ENCODE results near the gene CST7.
"Not testable (repeated sequence)": the region's sequence is repeated elsewhere in the genome, so short reads cannot be mapped to it uniquely, and the experiment has no call there.

Gene CST7

DNA sequence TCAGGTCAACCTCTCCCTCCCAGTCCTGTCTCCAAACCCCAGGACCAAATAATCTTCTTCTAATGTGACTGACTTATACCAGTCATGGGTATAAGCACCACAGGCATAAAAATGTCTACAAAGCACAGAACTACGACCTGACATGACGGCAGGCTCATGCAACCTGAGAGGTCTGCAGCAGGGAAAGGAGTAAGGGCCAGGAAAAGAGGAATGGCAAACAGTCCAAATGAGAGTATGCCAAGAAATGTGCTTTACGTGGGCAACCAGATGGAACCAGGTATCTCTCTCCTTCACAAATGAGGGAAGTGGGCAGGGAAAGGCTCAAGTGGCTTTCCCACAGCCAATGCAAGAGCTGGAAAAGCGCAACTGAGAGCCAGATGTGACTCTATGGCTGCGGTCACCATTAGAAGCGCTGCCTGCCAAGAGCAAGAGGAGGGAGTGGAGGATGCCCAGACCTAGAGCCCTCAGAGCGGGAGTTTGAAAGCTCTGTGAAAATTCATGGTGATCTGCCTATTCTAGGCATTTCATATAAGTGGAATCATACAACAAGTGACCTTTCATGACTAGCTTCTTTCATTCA is 37.5 kb downstream of the CST7 start:
- DNase-seq (ENCODE audit: low read depth) = no peak

DNA sequence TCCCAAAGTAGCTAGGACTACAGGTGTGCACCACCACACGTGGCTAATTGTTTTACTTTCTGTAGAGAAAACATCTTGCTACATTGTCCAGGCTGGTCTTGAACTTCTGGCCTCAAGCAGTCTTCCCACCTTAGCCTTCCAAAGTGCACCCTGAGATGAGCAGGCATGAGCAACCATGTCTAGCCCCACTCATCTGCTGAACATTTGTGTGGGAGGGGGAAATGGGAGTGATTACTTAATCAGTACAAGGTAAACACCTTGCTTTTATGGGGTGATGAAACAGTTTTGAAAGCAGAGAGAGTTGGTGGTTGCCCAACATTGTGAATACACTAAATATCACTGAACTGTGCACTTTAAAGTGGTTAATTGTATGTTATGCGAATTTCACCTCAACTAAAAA is 38.2 kb downstream of the CST7 start:
- peak; percentile 19 for DNase-seq (ENCODE audit: low read depth)

- DNase-seq (ENCODE audit: low read depth) = no peak
These were observed 39.1 kb downstream of the CST7 start for GRCh38 chr20:24987873-24988835.

DNA sequence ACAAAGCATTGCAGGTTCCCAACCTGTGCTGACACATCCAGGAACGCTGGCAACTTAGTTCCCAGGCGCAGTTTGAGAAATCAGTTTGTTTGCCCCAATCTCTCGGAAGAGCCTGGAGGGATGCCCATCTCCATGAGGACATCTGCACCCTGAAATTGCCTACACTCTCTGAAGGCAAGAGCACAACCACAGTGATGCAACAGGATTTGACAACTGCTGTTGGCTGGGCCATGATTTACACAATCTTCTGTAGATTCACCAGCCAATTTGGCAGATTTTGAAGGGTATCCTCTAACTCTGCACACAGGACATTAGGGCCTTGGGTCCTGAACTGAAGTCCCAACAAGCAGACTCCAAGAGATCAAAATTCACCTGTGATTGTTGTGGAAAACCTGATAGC is 40.1 kb downstream of the CST7 start:
- DNase-seq (ENCODE audit: low read depth) = no peak

DNA sequence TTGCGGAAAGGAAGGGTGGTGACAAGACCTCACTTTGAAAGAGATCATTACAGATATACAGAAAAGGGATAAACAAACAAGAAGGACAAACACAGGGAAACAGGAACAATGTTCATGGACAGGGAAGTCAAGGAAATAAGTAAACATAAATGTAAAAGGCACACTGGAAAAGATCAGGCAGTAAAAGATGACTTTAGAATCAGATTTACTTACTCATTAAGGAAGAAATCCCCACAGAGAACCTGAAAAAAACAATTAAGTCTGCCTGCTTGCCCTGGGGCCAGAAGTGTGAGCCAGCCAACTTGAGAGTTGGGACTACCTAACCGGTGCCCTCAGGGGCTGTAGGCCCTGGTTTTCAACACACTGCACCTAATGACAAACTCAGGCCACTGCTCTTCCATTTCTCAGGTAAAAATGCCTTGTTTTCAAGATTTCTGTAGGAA is 41.8 kb downstream of the CST7 start:
- DNase-seq (ENCODE audit: low read depth) = no peak

GRCh38 chr20:24991897-24992486 is 42.9 kb downstream of the CST7 start:
- DNase-seq (ENCODE audit: low read depth) = no peak

DNA sequence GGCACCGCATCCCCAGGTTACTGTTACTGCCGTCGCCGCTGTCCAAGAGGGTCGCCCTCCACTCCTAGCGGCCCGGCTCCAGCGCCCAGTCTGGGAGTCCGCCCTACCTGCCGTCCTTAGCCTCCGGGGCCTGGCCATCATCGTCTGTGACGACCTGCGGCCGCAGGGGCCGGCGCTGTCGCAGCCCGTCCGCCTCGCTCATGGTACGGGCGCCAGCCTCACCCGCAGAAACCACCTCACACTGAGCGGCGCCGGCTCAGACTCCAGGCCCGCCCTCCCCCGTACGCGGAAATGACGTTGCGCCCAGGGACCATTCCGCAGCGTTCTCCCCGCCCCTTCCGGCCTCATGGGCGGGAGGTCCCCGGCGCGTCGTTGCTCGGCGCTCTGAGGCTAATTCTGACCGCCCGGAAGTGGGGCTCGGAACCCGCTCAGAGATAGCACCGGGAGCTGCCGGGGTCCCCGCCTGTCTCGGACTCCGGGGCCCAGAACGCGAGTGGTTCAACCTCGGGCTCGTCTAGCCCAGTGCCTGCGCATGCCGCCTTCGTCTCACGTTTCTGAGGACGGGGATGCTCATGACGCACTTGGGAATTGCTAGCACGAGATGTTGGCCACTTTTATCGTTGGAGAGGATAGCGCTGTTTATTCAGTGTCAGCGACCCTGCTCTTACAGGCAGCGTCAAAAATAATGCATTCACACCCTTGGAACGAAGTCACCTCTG is 43.6 kb downstream of the CST7 start, which contains the start of gene APMAP:
TSS of gene APMAP (minus strand) at position 265 of the 719 bp plus-strand sequence. CDS start at position 202, 63 bp downstream.
- peak; percentile 95 for DNase-seq (ENCODE audit: low read depth)

DNA sequence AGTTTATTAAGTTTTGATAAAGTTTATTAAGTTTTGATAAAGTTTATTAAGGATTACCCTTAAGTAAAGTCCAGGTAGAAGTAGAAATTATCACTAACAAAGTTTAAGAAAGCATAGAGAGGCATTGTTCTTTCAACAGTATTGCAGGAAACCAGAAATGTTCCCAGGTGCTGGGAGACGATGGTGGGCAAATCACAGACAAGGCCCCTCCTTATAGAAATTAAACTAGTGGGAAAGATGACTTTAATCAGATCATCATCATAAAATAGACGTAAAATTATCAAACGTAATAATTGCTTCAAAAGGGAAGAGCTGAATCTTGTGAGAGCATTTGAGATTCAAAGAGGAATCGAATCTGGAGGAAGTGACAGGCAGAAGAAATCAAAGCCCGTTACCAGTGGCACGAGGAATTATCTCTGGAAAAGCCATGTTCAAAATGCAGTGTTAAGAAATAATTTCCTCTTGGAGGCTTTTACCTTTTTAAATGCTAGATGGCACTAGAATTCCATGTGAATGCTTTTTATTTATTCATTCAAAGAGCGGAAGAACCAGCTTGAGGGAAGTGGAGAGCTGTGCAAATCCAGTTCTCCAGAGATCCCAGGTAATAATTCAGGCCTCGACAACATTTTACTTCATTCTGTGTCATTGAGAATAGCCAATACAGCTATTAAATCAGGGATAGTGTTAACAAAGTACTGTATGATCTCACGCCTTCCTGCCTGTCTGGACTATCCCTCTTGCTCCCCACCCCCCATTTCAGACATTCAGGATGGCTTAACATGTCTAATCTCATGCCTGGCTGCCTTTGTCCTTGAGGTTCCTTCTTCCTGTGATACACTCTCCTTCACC is 44.5 kb downstream of the CST7 start:
- no peak for DNase-seq (ENCODE audit: low read depth)

DNA sequence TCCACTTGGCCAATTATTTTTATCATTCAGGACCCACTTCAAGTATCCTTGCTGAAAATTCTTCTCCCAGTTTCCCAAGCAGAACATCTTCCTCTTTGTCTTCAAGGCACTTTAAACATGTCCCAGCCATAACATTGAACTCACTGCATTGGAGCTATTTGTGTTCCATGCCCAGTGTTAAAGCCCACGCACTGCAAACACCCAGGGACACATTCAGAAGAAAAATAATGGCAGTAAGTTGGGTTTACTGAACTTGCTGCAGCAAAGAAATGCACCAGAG is 45.1 kb downstream of the CST7 start:
- DNase-seq (ENCODE audit: low read depth) = no peak

DNA sequence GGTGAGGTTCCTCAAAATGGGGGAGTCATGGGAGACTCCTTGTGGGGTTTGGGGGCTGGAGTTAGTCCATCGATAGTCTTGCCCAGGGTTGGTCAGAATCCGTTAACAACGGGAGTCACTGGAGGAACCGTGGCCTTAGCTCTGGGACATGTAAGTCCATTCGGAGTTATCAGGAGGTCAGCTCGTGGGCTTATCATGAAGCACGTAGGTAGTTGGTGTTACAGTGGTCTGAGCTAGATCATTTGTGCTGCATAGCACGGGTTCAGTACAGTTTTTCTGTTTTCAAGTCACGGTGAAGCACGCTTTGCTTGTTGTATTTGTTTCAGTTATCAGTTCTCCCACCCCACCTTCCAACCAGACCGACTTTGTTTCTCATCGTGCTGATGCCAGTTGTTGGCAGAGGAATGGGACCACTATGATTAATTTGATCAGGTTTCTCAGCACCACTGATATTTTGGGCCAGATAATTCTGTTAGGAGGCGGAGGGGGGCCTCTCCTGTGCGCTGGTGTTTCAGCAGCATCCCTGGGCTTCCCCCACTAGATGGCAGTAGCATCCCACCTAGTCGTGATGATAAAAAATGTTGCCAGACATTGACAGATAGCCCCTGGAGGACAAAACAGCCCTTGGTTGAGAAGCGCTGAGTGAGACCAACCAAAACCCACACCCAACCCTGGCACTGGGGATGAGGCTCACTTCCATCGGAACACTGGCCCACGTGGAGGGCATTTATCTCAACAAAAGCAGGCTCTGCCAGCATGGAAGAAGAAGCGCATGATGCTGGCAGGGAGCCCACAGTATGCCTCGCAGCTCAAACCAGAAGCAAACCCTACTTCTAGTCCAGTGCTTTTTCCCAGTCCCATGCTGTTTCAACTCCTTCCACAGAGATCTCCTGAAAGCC is 45.6 kb downstream of the CST7 start:
- DNase-seq (ENCODE audit: low read depth) = peak; percentile 72

- no peak for DNase-seq (ENCODE audit: low read depth)
These were observed 46.8 kb downstream of the CST7 start for GRCh38 chr20:24995741-24996448.

DNA sequence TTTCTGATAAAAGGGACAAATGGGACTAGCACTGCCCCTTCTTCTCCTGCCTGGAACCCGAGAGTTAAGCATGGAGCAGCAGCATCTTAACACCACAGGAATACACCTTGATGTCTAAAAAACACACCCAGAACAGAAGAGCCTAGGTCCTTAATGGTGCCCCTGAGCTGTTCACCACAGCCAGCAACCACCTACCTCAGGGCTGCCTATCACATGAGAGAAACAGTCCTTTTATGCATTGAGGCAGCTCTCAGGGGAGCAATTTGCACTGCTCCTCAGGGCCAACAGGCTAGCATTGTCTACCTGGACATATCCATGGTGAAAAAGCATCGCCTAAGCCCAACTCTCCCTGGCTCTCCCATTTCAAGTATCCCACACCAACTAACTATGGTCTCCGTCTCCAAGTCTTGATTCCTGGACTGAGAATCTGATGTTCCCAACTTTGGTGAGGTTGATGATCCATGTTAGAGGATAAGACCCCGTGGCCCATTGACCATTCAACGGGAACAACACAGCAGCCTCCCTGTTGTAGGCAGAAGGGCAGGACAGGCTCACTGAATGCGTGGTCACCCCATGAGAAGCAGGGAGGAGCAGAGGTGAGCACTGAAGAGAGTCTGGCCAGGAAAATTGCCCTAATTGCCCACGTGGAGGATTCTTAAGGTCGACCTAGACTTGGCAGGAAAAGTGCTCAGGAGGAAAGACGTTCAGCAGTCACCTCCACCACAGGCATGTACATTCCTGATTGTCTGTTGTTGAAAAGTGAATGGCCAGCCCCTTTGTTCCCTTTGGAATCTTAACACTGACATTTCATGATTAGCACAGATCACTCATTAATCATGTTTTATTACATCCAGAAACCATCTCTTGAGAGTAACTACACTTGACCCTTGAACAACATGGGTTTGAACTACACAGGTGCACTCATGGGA is 47.6 kb downstream of the CST7 start:
- no peak for DNase-seq (ENCODE audit: low read depth)

DNA sequence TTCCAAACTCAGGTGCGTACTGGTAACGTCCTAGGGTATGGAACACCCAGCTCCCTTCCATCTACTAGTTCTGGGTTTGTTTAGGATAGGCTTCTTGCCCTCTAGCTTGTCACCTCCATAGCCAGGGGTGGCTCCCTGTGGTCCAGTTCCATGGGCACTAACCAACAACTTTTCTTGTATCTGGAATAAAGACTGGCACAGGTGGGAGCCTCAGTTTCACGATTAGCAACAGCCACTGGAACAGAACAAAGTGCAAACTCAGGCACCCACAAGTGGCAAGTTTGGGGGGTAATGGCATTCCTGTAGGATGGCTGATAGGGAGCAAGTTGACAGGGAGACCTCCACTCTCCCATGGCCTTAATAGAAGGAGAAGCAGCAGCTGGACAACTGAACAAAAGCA is 49.1 kb downstream of the CST7 start:
- DNase-seq (ENCODE audit: low read depth) = no peak

GRCh38 chr20:24998631-24999445 is 49.8 kb downstream of the CST7 start:
- no peak for DNase-seq (ENCODE audit: low read depth)

DNA sequence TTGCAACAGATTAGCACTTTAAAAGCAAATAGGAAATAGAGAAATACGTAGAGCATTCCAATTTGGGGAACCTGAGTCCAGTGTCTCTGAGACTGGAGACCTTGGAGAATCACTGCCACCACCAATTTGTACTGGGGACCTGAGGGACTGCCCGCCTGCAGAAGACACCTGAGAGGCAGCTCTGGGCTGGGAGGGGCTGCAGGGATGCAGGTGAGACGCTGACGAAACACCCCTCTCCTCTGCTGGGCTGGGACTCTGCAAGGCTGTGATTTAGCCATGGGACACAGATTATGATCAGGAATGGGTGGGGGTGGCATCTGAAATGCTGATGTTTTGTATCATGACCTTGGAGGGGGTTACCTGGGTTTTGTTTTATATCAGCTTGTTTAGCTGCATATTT is 50.5 kb downstream of the CST7 start:
- DNase-seq (ENCODE audit: low read depth) = no peak

DNA sequence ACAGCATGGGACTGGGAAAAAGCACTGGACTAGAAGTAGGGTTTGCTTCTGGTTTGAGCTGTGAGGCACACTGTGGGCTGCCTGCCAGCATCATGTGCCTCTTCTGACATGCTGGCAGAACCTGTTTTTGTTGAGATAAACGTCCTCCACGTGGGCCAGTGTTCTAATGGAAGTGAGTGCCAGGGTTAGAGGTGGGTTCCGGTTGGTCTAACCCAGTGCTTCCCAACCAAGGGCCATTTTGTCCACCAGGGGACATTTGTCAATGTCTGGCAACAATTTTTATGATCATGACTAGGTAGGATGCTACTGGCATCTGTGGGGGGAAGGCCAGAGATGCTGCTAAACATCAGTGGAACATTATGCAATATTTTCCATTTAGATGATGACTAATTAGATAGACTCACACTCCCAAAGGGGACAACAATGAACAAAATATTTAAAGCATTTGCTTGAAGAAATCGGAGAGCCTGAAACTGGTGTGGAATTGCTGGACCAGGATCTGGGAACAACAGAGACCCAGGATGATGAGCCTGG is 51.3 kb downstream of the CST7 start:
- DNase-seq (ENCODE audit: low read depth) = no peak

GRCh38 chr20:25001323-25001722 is 52.3 kb downstream of the CST7 start:
- DNase-seq (ENCODE audit: low read depth) = not testable (repeated sequence)

- DNase-seq (ENCODE audit: low read depth) = no peak
These were observed 53.9 kb downstream of the CST7 start for GRCh38 chr20:25003002-25003401.
